ENCODE data around the gene CRYBB1. TPM values are rescaled to one million over a fixed set of nuclear protein-coding genes. Genes with fewer than 3 reads are reported as not detected.

Gene CRYBB1
- total and polyA plus RNA-seq, 2 of the 13 experiments (the other 11 are each of a cell fraction or from before 2014, with no cell fraction given), result not detected

DNA sequence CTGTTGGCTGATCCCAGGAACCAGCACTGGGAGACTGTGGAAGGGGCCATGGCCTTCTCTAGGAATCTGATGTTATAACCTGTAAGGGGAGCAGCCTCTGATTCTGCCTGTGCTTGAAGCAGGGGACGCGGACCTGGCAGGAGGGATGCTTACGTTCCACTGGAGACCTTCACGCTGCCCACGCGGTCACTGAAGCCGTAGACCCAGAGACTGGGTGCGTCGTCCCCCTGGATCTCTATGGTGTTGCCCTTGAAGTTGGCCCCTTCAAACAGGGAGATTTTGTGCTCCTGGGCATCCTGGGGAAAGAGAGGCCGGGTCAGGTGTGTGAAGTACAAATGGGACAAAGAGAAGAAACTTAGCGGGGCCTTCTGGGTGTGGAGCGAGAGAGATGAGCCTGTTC, 16.1 kb downstream of the CRYBB1 start (continued):
- TF ChIP-seq NFE2L1 (CRISPR knock-in tag; IDR thresholded peaks at IDR 0.05; ENCODE audit: borderline replicate concordance) (no peak), ELF3 (CRISPR knock-in tag; IDR thresholded peaks at IDR 0.05) (no peak)
- TF ChIP-seq, protein P1, sequence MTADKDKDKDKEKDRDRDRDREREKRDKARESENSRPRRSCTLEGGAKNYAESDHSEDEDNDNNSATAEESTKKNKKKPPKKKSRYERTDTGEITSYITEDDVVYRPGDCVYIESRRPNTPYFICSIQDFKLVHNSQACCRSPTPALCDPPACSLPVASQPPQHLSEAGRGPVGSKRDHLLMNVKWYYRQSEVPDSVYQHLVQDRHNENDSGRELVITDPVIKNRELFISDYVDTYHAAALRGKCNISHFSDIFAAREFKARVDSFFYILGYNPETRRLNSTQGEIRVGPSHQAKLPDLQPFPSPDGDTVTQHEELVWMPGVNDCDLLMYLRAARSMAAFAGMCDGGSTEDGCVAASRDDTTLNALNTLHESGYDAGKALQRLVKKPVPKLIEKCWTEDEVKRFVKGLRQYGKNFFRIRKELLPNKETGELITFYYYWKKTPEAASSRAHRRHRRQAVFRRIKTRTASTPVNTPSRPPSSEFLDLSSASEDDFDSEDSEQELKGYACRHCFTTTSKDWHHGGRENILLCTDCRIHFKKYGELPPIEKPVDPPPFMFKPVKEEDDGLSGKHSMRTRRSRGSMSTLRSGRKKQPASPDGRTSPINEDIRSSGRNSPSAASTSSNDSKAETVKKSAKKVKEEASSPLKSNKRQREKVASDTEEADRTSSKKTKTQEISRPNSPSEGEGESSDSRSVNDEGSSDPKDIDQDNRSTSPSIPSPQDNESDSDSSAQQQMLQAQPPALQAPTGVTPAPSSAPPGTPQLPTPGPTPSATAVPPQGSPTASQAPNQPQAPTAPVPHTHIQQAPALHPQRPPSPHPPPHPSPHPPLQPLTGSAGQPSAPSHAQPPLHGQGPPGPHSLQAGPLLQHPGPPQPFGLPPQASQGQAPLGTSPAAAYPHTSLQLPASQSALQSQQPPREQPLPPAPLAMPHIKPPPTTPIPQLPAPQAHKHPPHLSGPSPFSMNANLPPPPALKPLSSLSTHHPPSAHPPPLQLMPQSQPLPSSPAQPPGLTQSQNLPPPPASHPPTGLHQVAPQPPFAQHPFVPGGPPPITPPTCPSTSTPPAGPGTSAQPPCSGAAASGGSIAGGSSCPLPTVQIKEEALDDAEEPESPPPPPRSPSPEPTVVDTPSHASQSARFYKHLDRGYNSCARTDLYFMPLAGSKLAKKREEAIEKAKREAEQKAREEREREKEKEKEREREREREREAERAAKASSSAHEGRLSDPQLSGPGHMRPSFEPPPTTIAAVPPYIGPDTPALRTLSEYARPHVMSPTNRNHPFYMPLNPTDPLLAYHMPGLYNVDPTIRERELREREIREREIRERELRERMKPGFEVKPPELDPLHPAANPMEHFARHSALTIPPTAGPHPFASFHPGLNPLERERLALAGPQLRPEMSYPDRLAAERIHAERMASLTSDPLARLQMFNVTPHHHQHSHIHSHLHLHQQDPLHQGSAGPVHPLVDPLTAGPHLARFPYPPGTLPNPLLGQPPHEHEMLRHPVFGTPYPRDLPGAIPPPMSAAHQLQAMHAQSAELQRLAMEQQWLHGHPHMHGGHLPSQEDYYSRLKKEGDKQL (CRISPR knock-in tag; IDR thresholded peaks at IDR 0.05; ENCODE audit: low read depth), result no peak
- TF ChIP-seq, protein P2, sequence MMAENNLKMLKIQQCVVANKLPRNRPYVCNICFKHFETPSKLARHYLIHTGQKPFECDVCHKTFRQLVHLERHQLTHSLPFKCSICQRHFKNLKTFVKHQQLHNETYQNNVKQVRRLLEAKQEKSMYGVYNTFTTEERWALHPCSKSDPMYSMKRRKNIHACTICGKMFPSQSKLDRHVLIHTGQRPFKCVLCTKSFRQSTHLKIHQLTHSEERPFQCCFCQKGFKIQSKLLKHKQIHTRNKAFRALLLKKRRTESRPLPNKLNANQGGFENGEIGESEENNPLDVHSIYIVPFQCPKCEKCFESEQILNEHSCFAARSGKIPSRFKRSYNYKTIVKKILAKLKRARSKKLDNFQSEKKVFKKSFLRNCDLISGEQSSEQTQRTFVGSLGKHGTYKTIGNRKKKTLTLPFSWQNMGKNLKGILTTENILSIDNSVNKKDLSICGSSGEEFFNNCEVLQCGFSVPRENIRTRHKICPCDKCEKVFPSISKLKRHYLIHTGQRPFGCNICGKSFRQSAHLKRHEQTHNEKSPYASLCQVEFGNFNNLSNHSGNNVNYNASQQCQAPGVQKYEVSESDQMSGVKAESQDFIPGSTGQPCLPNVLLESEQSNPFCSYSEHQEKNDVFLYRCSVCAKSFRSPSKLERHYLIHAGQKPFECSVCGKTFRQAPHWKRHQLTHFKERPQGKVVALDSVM (CRISPR knock-in tag; IDR thresholded peaks at IDR 0.05), result no peak

DNA sequence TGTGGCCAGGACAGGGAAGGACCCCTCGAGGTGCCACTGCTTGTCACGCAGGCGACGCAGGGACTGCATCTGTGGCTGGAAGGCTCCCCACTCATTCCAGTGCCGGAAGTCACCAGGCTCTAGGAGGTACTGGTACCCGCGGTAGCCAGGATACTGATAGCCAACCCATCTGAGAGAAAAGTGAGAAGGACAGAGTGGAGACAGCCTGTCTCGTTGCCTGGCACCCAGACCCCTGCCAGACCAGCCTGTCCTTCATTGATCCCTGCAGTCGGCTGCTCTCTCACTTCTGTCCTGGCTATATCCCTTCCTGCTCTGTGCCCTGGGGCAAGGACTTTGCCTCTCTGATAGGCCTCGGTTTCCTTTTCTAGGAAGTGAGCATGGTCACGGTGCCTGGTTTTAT, 18.3 kb downstream of the CRYBB1 start:
- no peak overlapping the region for H2AFZ ChIP-seq (ENCODE audit: low read length)
- intact Hi-C loops (cut with micrococcal nuclease; ENCODE audit: unreplicated experiment) (no loop called here), in situ Hi-C loops (cut with HindIII; ENCODE audit: extremely low pct_ligation_motif_present, low pct_unique_long_range_greater_than_20kb) (no loop called here)
- TF ChIP-seq ZBTB38 (CRISPR knock-in tag; IDR thresholded peaks at IDR 0.05), result no peak
- TF ChIP-seq, protein P3, sequence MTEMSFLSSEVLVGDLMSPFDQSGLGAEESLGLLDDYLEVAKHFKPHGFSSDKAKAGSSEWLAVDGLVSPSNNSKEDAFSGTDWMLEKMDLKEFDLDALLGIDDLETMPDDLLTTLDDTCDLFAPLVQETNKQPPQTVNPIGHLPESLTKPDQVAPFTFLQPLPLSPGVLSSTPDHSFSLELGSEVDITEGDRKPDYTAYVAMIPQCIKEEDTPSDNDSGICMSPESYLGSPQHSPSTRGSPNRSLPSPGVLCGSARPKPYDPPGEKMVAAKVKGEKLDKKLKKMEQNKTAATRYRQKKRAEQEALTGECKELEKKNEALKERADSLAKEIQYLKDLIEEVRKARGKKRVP (CRISPR knock-in tag; IDR thresholded peaks at IDR 0.05), result no peak
- no peak overlapping the region for H3K27ac ChIP-seq (ENCODE audit: extremely low read length, insufficient read depth, low read length)
- DNase-seq (ENCODE audit: low spot score) (no peak), FAIRE-seq (no peak), ATAC-seq (no peak)
- POLR2A ChIA-PET, result no interaction called here
- no peak overlapping the region for H3K4me3 ChIP-seq (replicated peaks in 1 of 3; ENCODE audit: insufficient read depth in 1 of 3, low read depth in 2 of 3, low read length in 3 of 3)
- H4K20me1 ChIP-seq (ENCODE audit: insufficient read depth, low read length), result no peaks in the 10 kb centered on the region
- H3K4me1 ChIP-seq (ENCODE audit: insufficient read depth, low read length), result no peaks in the 10 kb centered on the region
- no peaks in the 10 kb centered on the region for H3K9me3 ChIP-seq (ENCODE audit: low read length)
- WGBS (ENCODE audit: low lambda C conversion rate), result 13% methylated on average over 5 of the region's 11 CpGs
- H3K79me2 ChIP-seq (ENCODE audit: insufficient read depth, low read length), result no peaks in the 10 kb centered on the region
- no TSS peak for BruUV-seq (replicated peaks)
- no peaks in the 10 kb centered on the region for H3K36me3 ChIP-seq (replicated peaks in 1 of 2; ENCODE audit: control insufficient read depth in 1 of 2, insufficient read depth in 2 of 2, low read length in 2 of 2)
- peaks cover 0 to 13% of the 10 kb centered on the region in 2 experiments; a peak in 2 of 5 replicates for H3K27me3 ChIP-seq (ENCODE audit: control insufficient read depth in 1 of 2, insufficient read depth in 2 of 2, low read length in 2 of 2)
- CTCF ChIA-PET (ENCODE audit: low intra/inter-chr PET ratio, low total read pairs), result no interaction called here
- H3K9ac ChIP-seq (ENCODE audit: insufficient read depth, low read depth, low read length), result no peak overlapping the region
- no peak overlapping the region for H3K4me2 ChIP-seq (ENCODE audit: low read depth, low read length)
